Smooth muscle cell (in vitro differentiated cells): Measurements from ENCODE around the gene FAHD2A. TPM values are rescaled to one million over a fixed set of nuclear protein-coding genes. Genes with fewer than 3 reads are reported as not detected.
"Not testable (repeated sequence)": the region's sequence is repeated elsewhere in the genome, so short reads cannot be mapped to it uniquely, and the experiment has no call there.

Experiments used
- DNase-seq: peaks from one replicate; lab custom pipeline; 2025; ENCODE audit not compliant: unreplicated experiment; lab: John Stamatoyannopoulos, UW
- H2AFZ ChIP-seq: fragments of 200-600 bp; sonication (generic); 2 replicates; pipeline ENCODE4 v1.6.0; 2016; ENCODE audit warnings: antibody characterized with exemption, low read depth, mild to moderate bottlenecking
- H3F3A ChIP-seq: fragments of 200-600 bp; sonication (generic); 2 replicates; pipeline ENCODE4 v1.6.0; 2017; ENCODE audit warnings: antibody characterized with exemption, low read depth
- H3K27ac ChIP-seq: fragments of 200-600 bp; sonication (generic); 2 replicates; pipeline ENCODE4 v1.5.1; 2016; ENCODE audit warnings: low read depth, mild to moderate bottlenecking
- H3K27me3 ChIP-seq: fragments of 200-600 bp; sonication (generic); 2 replicates; pipeline ENCODE4 v1.6.1; 2016; ENCODE audit warnings: low read depth, mild to moderate bottlenecking
- H3K36me3 ChIP-seq: fragments of 200-600 bp; sonication (generic); 2 replicates; pipeline ENCODE4 v1.5.1; 2016; ENCODE audit warnings: low read depth
- H3K4me1 ChIP-seq: fragments of 200-600 bp; sonication (generic); 2 replicates; pipeline ENCODE4 v1.5.1; 2016; ENCODE audit warnings: low read depth
- H3K4me2 ChIP-seq: fragments of 200-600 bp; sonication (generic); 2 replicates; pipeline ENCODE4 v1.6.0; 2016; ENCODE audit warnings: mild to moderate bottlenecking
- H3K4me3 ChIP-seq: fragments of 200-600 bp; sonication (generic); 2 replicates; pipeline ENCODE4 v1.5.1; 2016; ENCODE audit warnings: mild to moderate bottlenecking
- H3K79me2 ChIP-seq: fragments of 200-600 bp; sonication (generic); 2 replicates; pipeline ENCODE4 v1.6.0; 2016; ENCODE audit warnings: low read depth, mild to moderate bottlenecking
- H3K9ac ChIP-seq: fragments of 200-600 bp; sonication (generic); 2 replicates; pipeline ENCODE4 v1.6.0; 2016; ENCODE audit warnings: low read depth
- H3K9me3 ChIP-seq: fragments of 200-600 bp; sonication (generic); replicated peaks from 2 replicates; pipeline ENCODE4 v1.5.1; 2016; ENCODE audit warnings: low read depth
- H4K20me1 ChIP-seq: fragments of 200-600 bp; sonication (generic); 2 replicates; pipeline ENCODE4 v1.6.0; 2016; ENCODE audit warnings: low read depth
- CTCF ChIP-seq: fragments of 200-600 bp; sonication (generic); IDR thresholded peaks from 2 replicates; pipeline ENCODE4 v1.5.1; 2017; ENCODE audit warnings: borderline replicate concordance, mild to moderate bottlenecking, antibody characterized with exemption; ENCODE audit not compliant: insufficient read depth, poor library complexity, severe bottlenecking
- WGBS: methylation state at CpG from one replicate; pipeline ENCODE4 v1.1.7; 2016; ENCODE audit warnings: low lambda C conversion rate; 5-methylcytosine and 5-hydroxymethylcytosine counted together
- polyA plus RNA-seq: library from polyadenylated mRNA; unstranded; fragments of >200 nt; fragmentation: Nextera tagmentation; extraction: Ambion mirVana; gene quantifications from 2 replicates; pipeline ENCODE4 v1.2.1, GENCODE V29; 2016
- total RNA-seq: library from RNA; depleted of rRNA; stranded (reverse); fragments of >200 nt; gene quantifications from 2 replicates; pipeline ENCODE4 v1.2.3, GENCODE V29; 2014

FAHD2A gene
- total and polyA plus RNA-seq, 2 experiments from 2014 or later: 32.2 to 44.6 TPM

- H2AFZ ChIP-seq: peak overlapping the region; percentile 98
- WGBS: 77% methylated on average over 9 of the region's 9 CpGs
- DNase-seq: no peak
- H3K27me3 ChIP-seq: no peaks in the 10 kb centered on the region
- no peak overlapping the region for H3K27ac ChIP-seq
- peaks cover 5% of the 10 kb centered on the region for H3K4me1 ChIP-seq
- H3K9ac ChIP-seq: peak overlapping the region; percentile 94
- H3K79me2 ChIP-seq: peaks cover 21% of the 10 kb centered on the region
- peak overlapping the region; percentile 96 for H3K4me3 ChIP-seq
- no peaks in the 10 kb centered on the region for H3K36me3 ChIP-seq
- H3K9me3 ChIP-seq: no peaks in the 10 kb centered on the region
- no peak for TF ChIP-seq CTCF
- H3F3A ChIP-seq: no peaks in the 10 kb centered on the region
- peak overlapping the region; percentile 98 for H3K4me2 ChIP-seq
- H4K20me1 ChIP-seq: no peaks in the 10 kb centered on the region
Observed at GRCh38 chr2:95401480-95401879, 1.0 kb upstream of the FAHD2A start.

GRCh38 chr2:95402004-95402369, 521 bp upstream of the FAHD2A start:
- not testable (repeated sequence) for H3K27me3 ChIP-seq, H3K36me3 ChIP-seq, H3F3A ChIP-seq, H3K4me1 ChIP-seq, H3K9me3 ChIP-seq, DNase-seq, H4K20me1 ChIP-seq
- Histone ChIP-seq H3K4me2 (peak overlapping the region; percentile 98), H3K9ac (peak overlapping the region; percentile 94), H3K4me3 (peak overlapping the region; percentile 96), H2AFZ (peak overlapping the region; percentile 98), H3K27ac (peak overlapping the region; percentile 80), H3K79me2 (peaks cover 21% of the 10 kb centered on the region)
- WGBS: 3% methylated on average over 10 of the region's 10 CpGs

- Histone ChIP-seq H3K79me2 (peaks cover 21% of the 10 kb centered on the region), H2AFZ (peak overlapping the region; percentile 98), H3K4me2 (peak overlapping the region; percentile 98), H3K27ac (peak overlapping the region; percentile 80), H3K4me3 (peak overlapping the region; percentile 96), H3K9ac (peak overlapping the region; percentile 94)
- H3K9me3 ChIP-seq, H3K4me1 ChIP-seq, H4K20me1 ChIP-seq, H3F3A ChIP-seq, DNase-seq, H3K27me3 ChIP-seq, H3K36me3 ChIP-seq: not testable (repeated sequence)
- 8% methylated on average over 5 of the region's 5 CpGs for WGBS
- TF ChIP-seq CTCF: peak; percentile 21
Observed at GRCh38 chr2:95403204-95403721, 755 bp downstream of the FAHD2A start.

GRCh38 chr2:95403824-95404223, 1.3 kb downstream of the FAHD2A start:
- H3K36me3 ChIP-seq, H4K20me1 ChIP-seq, H3F3A ChIP-seq, H3K4me1 ChIP-seq, H2AFZ ChIP-seq, DNase-seq, H3K27ac ChIP-seq, H3K27me3 ChIP-seq, H3K9me3 ChIP-seq: not testable (repeated sequence)
- Histone ChIP-seq H3K4me2 (peak overlapping the region; percentile 98), H3K79me2 (peaks cover 21% of the 10 kb centered on the region), H3K9ac (peak overlapping the region; percentile 94), H3K4me3 (peak overlapping the region; percentile 96)
- 92% methylated on average over 5 of the region's 5 CpGs for WGBS

GRCh38 chr2:95404676-95405075, 2.2 kb downstream of the FAHD2A start:
- H3K27me3 ChIP-seq, H3K4me1 ChIP-seq, H4K20me1 ChIP-seq, H2AFZ ChIP-seq, H3K36me3 ChIP-seq, H3K27ac ChIP-seq, H3K4me2 ChIP-seq, H3K9me3 ChIP-seq, H3F3A ChIP-seq, DNase-seq, H3K9ac ChIP-seq, H3K4me3 ChIP-seq: not testable (repeated sequence)
- peaks cover 21% of the 10 kb centered on the region for H3K79me2 ChIP-seq
- WGBS: 79% methylated on average over 3 of the region's 3 CpGs

GRCh38 chr2:95411239-95411638, 8.7 kb downstream of the FAHD2A start:
- not testable (repeated sequence) for H3K4me3 ChIP-seq, H4K20me1 ChIP-seq, H3F3A ChIP-seq, H3K9me3 ChIP-seq, H2AFZ ChIP-seq, H3K9ac ChIP-seq, DNase-seq, H3K4me1 ChIP-seq, H3K36me3 ChIP-seq, H3K27me3 ChIP-seq, H3K4me2 ChIP-seq, H3K79me2 ChIP-seq, H3K27ac ChIP-seq
- WGBS: 88% methylated on average over 5 of the region's 5 CpGs
